Medulla oblongata (tissue), 1 donor: ENCODE results near the gene AQP2.
A peak's percentile ranks its signal among the peaks of the same experiment; 100 is the strongest.
"Not testable (repeated sequence)": the region's sequence is repeated elsewhere in the genome, so short reads cannot be mapped to it uniquely, and the experiment has no call there.

ENCODE experiments used
- DNase-seq: peaks from one replicate; pipeline ENCODE4 v3.0.0-alpha.2; 2015; ENCODE audit errors: extremely low spot score

The AQP2 gene

DNA sequence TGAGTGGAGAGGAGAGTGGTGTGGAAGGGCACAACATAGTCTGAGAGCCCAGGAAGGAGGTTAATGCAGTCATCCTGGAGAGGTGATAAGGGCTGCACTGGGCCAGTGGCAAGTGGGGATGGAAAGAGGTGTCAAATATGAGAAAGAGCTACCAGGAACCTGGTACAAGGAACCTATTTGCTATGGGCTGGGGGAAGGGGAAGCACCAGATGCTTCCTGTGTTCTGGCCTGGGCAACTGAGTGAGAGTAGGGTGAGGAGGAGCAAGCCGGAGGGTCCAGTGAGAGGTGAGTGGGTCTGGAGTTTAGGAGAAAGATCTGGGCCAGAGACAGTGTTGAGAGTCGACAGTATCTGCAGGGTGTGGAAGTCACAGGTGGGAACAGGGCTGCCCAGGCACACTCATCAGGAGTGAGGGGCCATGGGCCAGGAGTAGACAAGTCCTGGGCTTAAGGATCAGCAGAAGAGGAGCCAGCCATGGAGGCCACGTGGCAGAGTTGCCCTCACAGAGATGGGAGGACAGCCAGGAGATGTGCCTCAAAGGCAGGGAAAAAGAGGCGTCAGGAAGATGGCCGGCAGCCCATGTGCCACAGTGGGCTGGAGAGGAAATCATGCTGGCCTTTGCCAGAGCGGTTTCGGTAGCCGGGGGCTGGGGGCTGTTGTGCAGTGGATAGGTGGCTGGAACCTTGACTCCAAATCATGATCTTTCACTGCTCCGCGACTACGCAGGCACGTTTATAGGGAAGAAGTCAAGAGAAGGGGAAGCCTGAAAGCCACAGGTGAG is 19.3 kb downstream of the AQP2 start:
- DNase-seq, result no peak

DNA sequence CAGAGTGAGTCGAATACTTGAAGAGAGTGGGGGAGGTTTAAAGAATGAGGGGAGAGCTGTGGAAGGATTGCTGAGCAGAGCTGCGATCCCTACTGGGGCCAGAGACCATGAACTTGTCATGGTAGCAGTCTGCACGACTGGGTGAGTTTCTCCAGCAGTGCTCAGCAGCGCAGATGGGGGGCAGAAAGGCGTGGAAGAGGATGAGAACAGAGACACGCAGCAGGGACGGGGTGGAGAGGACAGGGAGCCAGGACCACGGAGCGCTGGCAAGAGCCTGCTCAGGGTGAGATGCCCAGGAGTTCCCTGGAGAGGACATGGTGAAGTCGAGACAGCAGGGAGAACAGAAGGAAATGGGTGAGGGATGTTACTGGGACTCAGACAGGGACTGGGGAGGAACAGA is 20.1 kb downstream of the AQP2 start:
- DNase-seq, result no peak

DNA sequence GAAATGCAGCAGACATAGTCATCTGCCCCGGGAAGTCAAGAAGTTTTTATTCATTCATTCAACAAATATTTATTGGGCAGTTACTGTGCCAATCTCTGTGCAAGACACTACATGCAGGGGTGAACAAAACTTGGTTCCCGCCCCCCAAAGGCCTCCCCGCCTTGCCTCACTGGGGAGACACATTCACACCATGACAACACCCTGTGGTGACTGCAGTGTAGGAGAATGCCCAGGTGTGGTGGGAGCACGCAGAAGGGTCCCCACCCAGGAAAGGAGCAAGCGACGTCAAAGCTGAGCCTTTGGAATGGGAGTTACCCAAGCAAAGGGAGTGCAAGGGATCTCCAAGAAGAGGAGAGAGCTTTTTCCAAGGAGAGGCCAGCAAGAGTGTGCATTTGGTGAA is 20.6 kb downstream of the AQP2 start:
- DNase-seq, result no peak

DNA sequence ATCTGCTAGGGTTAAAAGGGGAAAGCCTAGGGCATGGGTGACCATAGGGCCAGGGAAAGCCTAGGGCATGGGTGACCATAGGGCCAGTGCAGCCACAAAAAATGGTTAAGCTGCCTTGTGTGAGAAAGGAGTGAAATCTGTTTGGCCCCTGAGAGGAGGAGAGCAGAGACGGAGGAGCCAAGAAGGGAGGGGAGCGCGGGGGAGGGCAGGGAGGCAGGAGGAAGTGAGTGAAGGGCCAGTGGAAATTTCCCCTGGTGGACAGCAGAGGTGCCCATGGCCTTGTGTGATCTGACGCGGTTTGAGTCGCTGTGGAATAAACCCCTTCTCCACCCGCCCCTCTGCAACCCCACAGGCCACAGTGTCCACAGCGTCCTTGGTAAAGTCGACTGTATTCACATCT is 21.6 kb downstream of the AQP2 start:
- DNase-seq, result no peak

DNA sequence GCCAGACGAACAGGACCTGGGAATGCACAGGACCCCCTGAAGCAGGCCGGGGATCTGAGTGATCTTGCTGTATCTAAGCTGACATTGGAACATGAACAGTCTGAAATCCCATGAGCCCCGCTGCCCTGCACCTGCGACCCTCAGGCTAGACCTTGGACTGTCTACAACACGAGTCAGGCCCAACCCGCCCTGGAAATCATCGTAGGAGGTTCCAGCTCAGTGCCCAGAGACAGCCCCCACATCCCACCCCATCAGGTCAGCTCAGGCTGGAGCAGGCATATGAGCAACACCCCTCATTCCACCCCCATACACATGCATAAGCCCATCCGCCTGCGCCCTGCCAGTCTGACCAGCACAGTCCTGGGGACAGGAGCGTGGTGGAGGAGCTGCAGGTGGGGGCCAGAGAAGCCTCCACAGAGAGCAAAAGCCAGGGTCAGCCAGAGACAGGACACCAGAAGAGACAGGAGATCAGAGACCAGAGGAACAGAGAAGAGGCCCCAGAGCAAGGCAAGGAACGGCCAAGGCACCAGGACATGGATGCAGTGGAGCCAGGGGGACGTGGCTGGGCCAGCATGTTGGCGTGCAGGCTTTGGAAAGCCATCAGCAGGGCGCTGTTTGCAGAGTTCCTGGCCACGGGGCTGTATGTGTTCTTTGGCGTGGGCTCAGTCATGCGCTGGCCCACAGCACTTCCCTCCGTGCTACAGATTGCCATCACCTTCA is 22.3 kb downstream of the AQP2 start, which contains the start of gene AQP6:
Gene AQP6, plus strand, starts transcription at position 307 of the 720 bp plus-strand sequence. Its CDS starts 227 bp downstream, at position 534.
- DNase-seq, result no peak

DNA sequence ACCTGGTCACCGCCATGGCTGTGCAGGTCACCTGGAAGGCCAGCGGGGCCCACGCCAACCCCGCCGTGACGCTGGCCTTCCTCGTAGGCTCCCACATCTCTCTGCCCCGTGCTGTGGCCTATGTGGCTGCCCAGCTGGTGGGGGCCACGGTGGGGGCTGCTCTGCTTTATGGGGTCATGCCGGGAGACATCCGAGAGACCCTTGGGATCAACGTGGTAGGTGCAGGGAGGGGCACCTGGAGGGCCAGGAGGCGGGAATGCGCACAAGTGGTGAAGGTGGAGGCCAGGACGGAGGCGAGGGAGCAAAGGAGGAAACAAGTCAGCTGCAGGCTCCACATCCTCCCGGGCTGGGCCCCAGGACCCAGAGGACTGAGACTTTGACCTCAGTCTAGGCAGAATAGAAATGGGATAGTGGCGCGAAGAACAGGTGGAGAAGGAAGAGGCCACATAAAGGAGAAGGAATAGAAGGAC is 22.9 kb downstream of the AQP2 start:
- no peak for DNase-seq

DNA sequence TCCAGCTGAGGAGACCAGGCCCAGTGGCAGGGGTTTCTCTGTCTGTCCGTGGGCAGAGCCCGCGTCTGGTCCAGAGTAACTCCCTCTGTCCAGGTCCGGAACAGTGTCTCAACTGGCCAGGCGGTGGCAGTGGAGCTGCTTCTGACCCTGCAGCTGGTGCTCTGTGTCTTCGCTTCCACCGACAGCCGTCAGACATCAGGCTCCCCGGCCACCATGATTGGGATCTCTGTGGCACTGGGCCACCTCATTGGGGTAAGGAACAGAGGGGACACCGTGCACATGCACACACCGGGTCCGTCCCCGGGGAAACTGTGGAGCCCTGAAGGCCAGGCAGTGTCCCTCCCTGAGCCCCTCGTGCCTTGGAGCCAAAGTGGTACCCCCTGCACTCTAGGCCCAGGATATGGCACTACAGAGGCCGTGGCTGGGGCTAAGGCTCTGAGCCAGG is 23.7 kb downstream of the AQP2 start:
- DNase-seq, result peak; percentile 93

DNA sequence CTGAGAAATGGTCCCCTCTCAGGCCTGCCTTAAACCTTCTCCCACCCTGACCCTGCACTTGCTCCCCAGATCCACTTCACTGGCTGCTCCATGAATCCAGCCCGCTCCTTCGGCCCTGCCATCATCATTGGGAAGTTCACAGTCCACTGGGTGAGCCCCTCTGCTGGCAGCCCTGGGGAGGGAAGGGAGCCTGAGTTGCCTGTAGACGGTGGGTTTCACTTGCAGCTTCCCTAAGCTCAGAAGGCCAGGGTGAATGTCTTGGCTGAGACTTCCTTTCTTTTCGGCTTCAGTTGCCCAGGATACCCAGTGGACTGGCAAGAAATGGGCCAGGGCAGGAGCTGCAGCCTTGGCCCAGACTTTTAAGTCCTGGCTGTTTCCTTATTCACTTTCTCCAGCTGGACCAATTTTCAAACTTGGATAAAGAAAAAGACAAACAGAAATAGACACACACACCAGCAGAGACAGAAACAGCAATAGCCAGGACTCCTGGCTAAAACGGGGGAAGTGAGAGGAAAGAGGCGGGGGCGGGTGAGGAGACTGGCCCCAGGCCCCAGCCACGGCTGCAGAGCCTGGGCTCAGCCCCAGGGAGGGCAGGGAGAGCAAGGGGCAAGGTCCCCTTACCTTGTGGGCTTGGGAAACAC is 24.3 kb downstream of the AQP2 start:
- DNase-seq, result peak; percentile 82

DNA sequence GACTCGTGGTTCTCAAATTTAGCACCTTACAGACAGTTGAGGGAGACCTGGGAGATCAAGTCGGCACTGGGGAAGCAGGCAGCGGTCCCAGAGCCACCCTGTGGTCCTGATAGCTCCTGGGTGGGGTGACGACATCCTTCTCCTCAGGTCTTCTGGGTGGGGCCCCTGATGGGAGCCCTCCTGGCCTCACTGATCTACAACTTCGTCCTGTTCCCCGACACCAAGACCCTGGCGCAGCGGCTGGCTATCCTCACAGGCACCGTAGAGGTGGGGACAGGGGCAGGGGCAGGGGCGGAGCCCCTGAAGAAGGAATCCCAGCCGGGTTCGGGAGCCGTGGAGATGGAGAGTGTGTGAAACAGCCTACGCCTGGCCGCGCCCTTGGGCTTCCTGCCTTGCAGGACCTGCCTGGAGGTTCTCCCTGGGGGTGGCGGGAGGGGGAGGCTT is 24.8 kb downstream of the AQP2 start:
- no peak for DNase-seq

DNA sequence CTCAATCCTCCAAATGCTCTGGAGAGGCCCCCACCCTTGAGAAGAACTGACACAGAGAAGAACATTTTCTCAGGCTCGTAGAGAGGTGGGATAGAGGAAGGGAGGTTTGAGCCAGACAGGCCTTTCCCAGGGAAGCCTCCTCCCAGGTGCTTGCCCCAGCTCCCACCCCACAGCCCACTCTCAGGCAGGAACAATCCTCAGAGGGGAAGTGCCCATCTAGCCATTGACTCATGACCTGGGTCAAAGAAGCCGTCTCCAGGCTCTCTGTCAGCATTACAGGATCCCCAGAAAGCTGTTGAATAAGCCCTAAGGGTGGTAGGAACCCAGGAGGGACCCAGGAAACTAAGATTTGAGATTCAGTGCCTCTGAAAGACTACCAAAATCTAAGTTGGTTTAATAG is 26.0 kb downstream of the AQP2 start:
- no peak for DNase-seq

DNA sequence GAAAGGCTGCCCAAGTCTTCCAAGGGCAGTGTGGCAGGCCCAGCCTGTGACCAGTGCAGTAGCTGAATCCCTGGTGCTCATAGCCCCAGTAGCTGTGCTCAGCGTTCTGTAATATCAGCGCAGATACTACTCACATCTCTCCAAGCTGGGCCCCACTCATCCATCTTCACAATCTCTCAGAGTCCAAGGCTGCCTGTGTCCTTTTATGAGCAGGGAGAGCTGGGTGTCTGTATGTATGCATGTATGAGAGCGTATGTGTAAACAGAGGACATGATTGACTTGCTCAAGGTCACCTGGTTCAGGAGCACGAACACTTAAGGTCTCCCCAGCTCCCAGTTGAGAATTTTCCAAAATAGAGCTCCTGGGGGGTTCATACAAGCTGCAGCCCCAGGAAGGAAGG is 27.6 kb downstream of the AQP2 start:
- no peak for DNase-seq

DNA sequence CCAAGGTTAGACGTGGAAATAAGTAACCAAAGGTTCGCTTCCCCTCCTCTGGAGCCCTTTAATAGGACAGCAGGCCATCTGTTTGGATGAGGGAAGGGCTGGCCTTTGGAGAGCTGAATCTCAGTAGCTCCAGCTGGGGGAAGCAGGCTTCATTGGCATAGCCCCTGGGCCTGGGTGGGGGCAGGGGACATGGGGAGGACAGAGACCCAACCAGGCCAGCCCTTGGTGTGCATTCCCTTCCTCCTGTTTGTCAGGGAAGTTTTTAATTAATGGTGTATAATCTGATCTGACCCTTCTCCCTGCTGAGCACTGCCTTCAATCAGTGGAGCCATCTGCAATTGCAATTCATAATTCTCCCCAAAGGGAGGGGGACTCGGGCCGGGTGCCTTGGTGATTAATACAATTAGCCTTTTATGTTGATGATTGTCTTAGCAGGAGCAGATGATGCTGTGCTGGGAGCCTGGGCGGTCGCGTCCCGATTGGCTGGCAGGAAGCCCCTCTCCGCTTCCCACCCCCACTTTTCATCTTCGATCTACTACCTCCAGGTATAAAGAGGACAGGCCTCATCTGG is 28.6 kb downstream of the AQP2 start:
- peak; percentile 64 for DNase-seq

DNA sequence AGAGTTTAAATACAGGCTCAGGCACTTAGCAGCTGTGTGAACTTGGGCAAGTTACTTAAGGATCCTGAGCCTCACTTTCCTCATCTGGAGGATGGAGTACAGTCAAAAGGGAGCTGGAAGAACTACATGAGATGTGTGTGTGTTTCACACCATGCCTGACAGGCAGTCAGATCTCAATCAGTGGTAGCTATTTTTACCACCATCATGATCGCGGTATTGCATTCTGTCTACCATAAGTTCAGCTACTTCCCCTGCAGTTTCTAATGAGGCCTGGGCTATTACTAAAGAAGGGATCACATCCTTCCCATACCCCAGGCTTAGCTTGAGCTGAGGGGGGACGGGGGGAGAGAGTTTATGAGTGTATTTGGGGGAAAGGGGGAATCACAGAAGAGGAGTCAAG is 29.3 kb downstream of the AQP2 start:
- no peak for DNase-seq

DNA sequence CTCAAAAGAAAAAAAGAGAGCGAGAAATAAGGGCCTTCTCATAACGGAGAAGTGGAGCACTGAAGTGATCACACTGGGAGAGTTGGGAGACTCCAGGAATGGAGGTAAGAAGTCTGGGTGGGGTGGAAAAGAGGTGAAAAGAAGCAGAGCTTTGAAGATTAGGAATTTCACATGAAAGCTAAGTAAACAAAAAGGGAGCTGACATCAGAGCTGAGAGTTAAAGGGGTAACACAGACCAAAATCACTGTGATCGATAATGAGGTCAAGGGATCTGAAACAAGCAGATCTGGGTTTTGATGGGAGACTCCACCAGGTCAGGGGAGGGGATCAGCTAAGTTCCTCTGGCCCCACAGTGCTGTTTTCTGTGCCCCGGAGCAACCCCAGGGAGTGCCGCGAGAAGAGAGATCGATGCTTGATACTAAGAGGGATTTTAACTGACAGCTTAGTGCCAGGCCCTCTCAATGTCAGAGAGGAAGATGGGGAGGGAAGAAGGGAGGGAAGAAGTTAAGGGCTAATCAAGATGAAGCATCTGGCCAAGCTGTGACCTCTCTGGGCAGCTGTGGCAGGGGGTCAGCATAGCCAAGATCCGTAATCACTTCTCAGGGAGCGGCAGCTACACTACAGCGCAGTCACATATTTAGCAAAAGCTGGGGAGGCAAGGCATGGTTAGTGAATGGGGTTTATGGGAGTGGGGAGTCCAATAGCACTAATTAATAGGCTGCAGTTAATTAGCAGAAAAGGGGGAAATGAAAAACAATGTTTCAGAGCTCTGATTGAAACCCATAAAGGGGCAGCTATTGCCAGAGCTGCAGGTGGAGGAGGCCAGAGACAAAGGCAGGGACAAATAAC is 30.2 kb downstream of the AQP2 start:
- DNase-seq, result no peak

DNA sequence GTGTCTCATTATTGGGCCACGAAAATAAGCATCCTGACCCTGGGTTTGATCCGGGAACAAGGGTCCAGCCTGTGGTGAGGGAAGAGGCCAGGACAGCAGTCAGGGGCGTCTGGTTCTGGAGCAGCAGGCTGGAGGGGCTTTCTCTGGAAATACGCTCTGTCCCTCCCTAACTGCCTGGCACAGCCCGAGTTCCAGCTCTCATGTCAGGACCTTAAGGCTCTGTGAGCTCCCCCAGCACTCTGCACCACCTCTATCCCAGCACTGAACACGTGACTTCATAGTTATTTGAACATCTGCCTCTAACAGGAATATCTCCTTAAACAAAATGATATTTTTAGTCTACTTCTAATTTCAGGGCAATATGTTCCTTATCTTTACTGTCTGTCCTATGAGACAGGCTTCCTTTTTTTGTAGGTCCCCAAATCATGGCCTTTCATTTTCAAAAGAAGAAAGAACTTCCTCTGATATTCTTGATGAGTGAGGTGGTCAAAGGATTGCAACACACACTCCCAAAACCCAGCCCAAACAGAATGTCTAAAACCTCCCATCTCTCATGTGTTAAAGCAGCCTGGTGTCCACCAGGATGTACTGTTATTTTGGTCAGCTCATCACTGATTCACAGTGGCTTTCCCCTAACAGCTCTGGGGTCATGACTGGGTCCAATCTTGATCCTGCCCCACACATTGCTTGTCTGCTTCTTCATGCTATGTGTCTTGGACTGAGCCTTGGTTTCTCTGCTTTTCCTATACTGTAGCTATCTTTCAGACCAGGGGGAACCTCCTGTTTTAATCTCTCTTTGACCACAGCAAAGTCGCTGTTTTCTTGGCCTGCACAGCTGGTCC is 31.9 kb downstream of the AQP2 start:
- DNase-seq, result peak; percentile 44

DNA sequence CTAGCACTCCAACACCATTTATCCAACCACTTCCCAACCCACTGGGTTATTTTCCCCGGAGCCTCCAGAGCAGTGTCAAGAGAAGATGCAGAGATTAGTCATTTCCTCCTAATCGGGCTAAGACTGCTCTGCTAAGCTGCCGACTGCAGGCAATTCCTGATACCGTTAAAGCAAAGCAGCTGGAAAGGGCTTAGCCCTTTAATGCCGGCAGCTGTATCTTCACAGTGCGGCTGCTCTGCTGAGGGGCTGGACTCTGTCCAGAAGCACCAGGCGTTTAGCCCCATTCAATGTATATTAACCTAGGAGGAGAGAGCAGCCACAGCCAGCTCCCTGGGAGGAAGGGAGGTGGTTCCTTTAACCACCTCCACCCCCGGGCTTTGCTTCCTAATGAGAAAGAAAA is 33.4 kb downstream of the AQP2 start:
- no peak for DNase-seq

DNA sequence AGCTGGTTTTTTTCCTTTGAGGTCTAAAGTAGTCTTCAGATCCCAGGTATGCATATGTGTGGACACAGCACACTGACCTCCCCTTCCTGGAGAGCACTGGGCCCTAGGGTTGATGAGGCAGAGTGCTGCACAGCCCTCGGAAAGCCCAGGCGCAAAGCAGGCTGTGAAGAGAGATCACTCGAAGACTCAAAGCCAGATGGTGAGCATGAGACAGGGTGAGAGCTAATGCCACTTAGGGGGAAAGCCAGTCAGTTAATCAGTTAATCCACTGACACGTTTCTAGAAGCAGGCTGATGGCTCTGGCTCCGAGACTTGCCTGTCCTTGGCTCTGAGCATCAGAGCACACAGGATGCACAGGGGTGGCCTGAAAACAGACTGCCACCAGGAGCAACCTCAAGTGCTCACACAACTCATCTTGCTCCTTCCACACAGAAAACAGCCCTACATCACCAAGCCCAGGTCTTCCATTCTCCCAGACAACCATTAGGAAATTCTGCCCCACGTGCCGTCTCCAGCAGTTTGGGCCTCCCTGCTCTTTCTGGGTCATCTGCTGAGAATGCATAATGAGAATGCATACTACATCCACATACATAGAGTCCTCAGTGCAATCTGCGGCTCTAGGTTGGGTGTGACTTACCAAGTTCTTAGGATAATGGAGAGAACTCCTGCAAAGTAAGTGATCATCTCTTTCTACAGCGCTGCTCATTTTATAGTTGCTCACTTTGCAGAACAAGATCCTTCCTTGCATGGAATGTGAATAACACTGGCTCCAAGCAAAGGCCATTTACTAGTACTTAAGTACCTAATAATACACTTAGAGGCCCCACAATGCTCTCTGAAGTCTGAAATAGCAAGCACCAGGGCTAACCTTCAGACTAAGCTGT is 34.2 kb downstream of the AQP2 start:
- DNase-seq, result no peak

DNA sequence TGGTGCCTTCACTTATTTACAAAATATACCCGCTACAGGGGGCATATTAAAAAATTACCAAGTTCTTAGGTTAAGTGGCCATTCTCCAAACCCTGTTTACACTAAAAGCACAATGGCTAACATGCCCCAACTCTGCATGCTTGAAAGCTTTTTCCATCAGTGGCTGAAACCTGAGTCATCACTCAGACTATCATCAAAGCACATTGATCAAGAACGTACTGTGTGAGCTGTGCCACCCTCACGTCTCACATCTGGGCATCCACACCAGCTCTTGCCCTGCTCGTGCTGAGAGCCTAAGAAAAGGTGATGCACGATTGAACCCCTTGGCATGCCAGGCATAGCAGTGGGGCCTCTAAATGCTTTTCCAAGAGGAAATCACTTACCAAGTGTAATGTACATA is 35.4 kb downstream of the AQP2 start:
- DNase-seq, result no peak

DNA sequence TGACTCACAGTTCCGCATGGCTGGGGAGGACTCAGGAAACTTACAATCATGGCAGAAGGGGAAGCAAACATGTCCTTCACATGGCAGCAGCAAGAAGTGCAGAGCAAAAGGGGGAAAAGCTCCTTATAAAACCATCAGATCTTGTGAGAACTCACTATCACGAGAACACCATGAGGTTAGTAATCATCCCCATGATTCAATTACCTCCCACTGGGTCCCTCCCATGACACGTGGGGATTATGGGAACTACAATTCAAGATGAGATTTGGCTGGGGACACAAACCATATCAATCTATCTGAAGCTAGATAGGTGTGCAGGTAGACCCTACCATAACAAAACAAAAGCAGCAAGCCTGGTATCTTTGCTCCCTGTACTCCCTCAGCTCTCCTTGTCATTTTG is 35.9 kb downstream of the AQP2 start:
- DNase-seq, result not testable (repeated sequence)
